ENCODE measurements around the gene EPS8L2.

GRCh38 chr11:706439-706956, 467 bp downstream of the EPS8L2 start:
- TF ChIP-seq CTCF (IDR thresholded peaks at IDR 0.05; ENCODE audit: low read depth, low read length, missing input control): no peak
- TF ChIP-seq SP1 (IDR thresholded peaks at IDR 0.05): no peak
- TF ChIP-seq, protein P1, sequence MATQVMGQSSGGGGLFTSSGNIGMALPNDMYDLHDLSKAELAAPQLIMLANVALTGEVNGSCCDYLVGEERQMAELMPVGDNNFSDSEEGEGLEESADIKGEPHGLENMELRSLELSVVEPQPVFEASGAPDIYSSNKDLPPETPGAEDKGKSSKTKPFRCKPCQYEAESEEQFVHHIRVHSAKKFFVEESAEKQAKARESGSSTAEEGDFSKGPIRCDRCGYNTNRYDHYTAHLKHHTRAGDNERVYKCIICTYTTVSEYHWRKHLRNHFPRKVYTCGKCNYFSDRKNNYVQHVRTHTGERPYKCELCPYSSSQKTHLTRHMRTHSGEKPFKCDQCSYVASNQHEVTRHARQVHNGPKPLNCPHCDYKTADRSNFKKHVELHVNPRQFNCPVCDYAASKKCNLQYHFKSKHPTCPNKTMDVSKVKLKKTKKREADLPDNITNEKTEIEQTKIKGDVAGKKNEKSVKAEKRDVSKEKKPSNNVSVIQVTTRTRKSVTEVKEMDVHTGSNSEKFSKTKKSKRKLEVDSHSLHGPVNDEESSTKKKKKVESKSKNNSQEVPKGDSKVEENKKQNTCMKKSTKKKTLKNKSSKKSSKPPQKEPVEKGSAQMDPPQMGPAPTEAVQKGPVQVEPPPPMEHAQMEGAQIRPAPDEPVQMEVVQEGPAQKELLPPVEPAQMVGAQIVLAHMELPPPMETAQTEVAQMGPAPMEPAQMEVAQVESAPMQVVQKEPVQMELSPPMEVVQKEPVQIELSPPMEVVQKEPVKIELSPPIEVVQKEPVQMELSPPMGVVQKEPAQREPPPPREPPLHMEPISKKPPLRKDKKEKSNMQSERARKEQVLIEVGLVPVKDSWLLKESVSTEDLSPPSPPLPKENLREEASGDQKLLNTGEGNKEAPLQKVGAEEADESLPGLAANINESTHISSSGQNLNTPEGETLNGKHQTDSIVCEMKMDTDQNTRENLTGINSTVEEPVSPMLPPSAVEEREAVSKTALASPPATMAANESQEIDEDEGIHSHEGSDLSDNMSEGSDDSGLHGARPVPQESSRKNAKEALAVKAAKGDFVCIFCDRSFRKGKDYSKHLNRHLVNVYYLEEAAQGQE (IDR thresholded peaks at IDR 0.05): no peak
- no peak for TF ChIP-seq RAD21 (IDR thresholded peaks at IDR 0.05)
- TF ChIP-seq EGR1 (IDR thresholded peaks at IDR 0.05; ENCODE audit: low read depth in 2 of 2): no peak
- TF ChIP-seq GABPA (IDR thresholded peaks at IDR 0.05 in 1 of 2, conservative IDR thresholded peaks at IDR 0.05 in 1 of 2): no peak
- TF ChIP-seq JUND (IDR thresholded peaks at IDR 0.05): no peak
- TF ChIP-seq, protein P2, sequence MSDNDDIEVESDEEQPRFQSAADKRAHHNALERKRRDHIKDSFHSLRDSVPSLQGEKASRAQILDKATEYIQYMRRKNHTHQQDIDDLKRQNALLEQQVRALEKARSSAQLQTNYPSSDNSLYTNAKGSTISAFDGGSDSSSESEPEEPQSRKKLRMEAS (IDR thresholded peaks at IDR 0.05): no peak
- TF ChIP-seq TAF1 (conservative IDR thresholded peaks at IDR 0.05): no peak
- TF ChIP-seq YY1 (IDR thresholded peaks at IDR 0.05): no peak
- no peak for TF ChIP-seq NR2F2 (IDR thresholded peaks at IDR 0.05)
